Measurements from ENCODE around the gene RASGEF1C. TPM values are rescaled to one million over a fixed set of nuclear protein-coding genes. Genes with fewer than 3 reads are reported as not detected.

The RASGEF1C gene
- total and polyA plus RNA-seq, 2 experiments from 2014 or later, result 0.40 to 0.42 TPM

GRCh38 chr5:180122875-180123274, 86.1 kb downstream of the RASGEF1C start:
- Mint-ChIP-seq H3K27me3 (ENCODE audit: insufficient read depth, low read depth, poor library complexity) (peaks cover 9% of the 10 kb centered on the region), H3K36me3 (ENCODE audit: low read depth) (no peaks in the 10 kb centered on the region), H3K4me1 (peaks cover 6% of the 10 kb centered on the region; the same call in 2 of the 3 replicates), H3K27ac (no peak overlapping the region), H3K9me3 (no peaks in the 10 kb centered on the region), H3K4me3 (no peak overlapping the region)
- no peaks in the 10 kb centered on the region for H3K79me2 ChIP-seq (replicated peaks; ENCODE audit: insufficient read depth)
- H3K27ac ChIP-seq (ENCODE audit: low read depth), result no peak overlapping the region
- no peaks in the 10 kb centered on the region for H3K27me3 ChIP-seq (ENCODE audit: insufficient read depth)
- no peaks in the 10 kb centered on the region for H3K4me1 ChIP-seq (ENCODE audit: insufficient read depth)
- no peaks in the 10 kb centered on the region for H3K9me2 ChIP-seq (ENCODE audit: insufficient read depth)
- ATAC-seq, result no peak
- TF ChIP-seq REST (IDR thresholded peaks at IDR 0.05; ENCODE audit: unreplicated experiment), result no peak
- no peak for TF ChIP-seq POLR2AphosphoS5 (IDR thresholded peaks at IDR 0.05; ENCODE audit: low read depth)
- no peak for TF ChIP-seq CTCF (conservative IDR thresholded peaks at IDR 0.05; ENCODE audit: low read depth in 2 of 2)
- no peak for TF ChIP-seq ZNF331 (CRISPR knock-in tag; IDR thresholded peaks at IDR 0.05; ENCODE audit: low read depth)
- TF ChIP-seq ZNF462 (CRISPR knock-in tag; IDR thresholded peaks at IDR 0.05), result no peak
- TF ChIP-seq JUNB (IDR thresholded peaks at IDR 0.05; ENCODE audit: unreplicated experiment), result no peak
- TF ChIP-seq ETS1 (IDR thresholded peaks at IDR 0.05), result no peak
- H3K36me3 ChIP-seq (ENCODE audit: insufficient read depth), result no peaks in the 10 kb centered on the region
- no peaks in the 10 kb centered on the region for H4K20me1 ChIP-seq (replicated peaks; ENCODE audit: insufficient read depth)
- H3K4me2 ChIP-seq, result no peak overlapping the region
- no peak overlapping the region for H2AFZ ChIP-seq
- no peak overlapping the region for H3K4me3 ChIP-seq
- no peak for DNase-seq (ENCODE audit: low spot score)
- H3F3A ChIP-seq (replicated peaks; ENCODE audit: low read depth), result no peaks in the 10 kb centered on the region

All from GM23338 (cell line).